ENCODE results near the gene JAKMIP2. TPM values are rescaled to one million over a fixed set of nuclear protein-coding genes. Genes with fewer than 3 reads are reported as not detected.

Gene JAKMIP2
- polyA plus RNA-seq, 1 donor from 2014 or later = 46.3 TPM

GRCh38 chr5:147686421-147686820 lies 96.1 kb downstream of the JAKMIP2 start:
- no peaks in the 10 kb centered on the region for H4K20me1 ChIP-seq (ENCODE audit: insufficient read depth)
- no peaks in the 10 kb centered on the region for H3K36me3 ChIP-seq (ENCODE audit: insufficient read depth, low read length)
- H2AFZ ChIP-seq (ENCODE audit: low read depth, low read length) = no peak overlapping the region
- no peak overlapping the region for H3K4me2 ChIP-seq (ENCODE audit: low read length)
- TF ChIP-seq SMC3 (conservative IDR thresholded peaks at IDR 0.05; ENCODE audit: poor library complexity) (no peak), POLR2AphosphoS5 (IDR thresholded peaks at IDR 0.05) (no peak), RAD21 (conservative IDR thresholded peaks at IDR 0.05) (no peak), EP300 (conservative IDR thresholded peaks at IDR 0.05; ENCODE audit: poor library complexity, severe bottlenecking) (no peak)
- H3K4me3 ChIP-seq (ENCODE audit: low read length) = no peak overlapping the region
- H3F3A ChIP-seq (ENCODE audit: insufficient read depth, low read length, poor library complexity, severe bottlenecking) = peaks cover 4% of the 10 kb centered on the region
- no peak overlapping the region for H3K27ac ChIP-seq (ENCODE audit: low read length)
- no peaks in the 10 kb centered on the region for H3K27me3 ChIP-seq (ENCODE audit: insufficient read depth, low read depth, low read length)
- no peak overlapping the region for H3K9ac ChIP-seq (ENCODE audit: low read length)
- no peaks in the 10 kb centered on the region for H3K9me3 ChIP-seq (ENCODE audit: low read length)
- H3K79me2 ChIP-seq (replicated peaks; ENCODE audit: insufficient read depth, low read length) = peaks cover 18% of the 10 kb centered on the region
- H3K9me2 ChIP-seq (ENCODE audit: insufficient read depth, low read length) = no peaks in the 10 kb centered on the region

- Histone ChIP-seq H3K27me3 (ENCODE audit: insufficient read depth, low read depth, low read length) (no peaks in the 10 kb centered on the region), H3K27ac (ENCODE audit: low read length) (no peak overlapping the region), H3K4me3 (ENCODE audit: low read length) (no peak overlapping the region), H3K9me3 (ENCODE audit: low read length) (no peaks in the 10 kb centered on the region), H3K79me2 (replicated peaks; ENCODE audit: insufficient read depth, low read length) (peaks cover 18% of the 10 kb centered on the region), H4K20me1 (ENCODE audit: insufficient read depth) (no peaks in the 10 kb centered on the region), H2AFZ (ENCODE audit: low read depth, low read length) (no peak overlapping the region), H3K4me2 (ENCODE audit: low read length) (no peak overlapping the region), H3K36me3 (ENCODE audit: insufficient read depth, low read length) (no peaks in the 10 kb centered on the region), H3K9ac (ENCODE audit: low read length) (no peak overlapping the region), H3K9me2 (ENCODE audit: insufficient read depth, low read length) (no peaks in the 10 kb centered on the region), H3F3A (ENCODE audit: insufficient read depth, low read length, poor library complexity, severe bottlenecking) (peaks cover 4% of the 10 kb centered on the region)
- TF ChIP-seq POLR2AphosphoS5 (IDR thresholded peaks at IDR 0.05) (no peak), TAF1 (IDR thresholded peaks at IDR 0.05; ENCODE audit: low read depth) (no peak), SMC3 (conservative IDR thresholded peaks at IDR 0.05; ENCODE audit: poor library complexity) (no peak)
These were observed 96.5 kb downstream of the JAKMIP2 start for GRCh38 chr5:147685993-147686392.

- Histone ChIP-seq H3K9ac (ENCODE audit: low read length) (no peak overlapping the region), H3K27ac (ENCODE audit: low read length) (no peak overlapping the region), H3K4me3 (ENCODE audit: low read length) (no peak overlapping the region), H3K9me3 (ENCODE audit: low read length) (no peaks in the 10 kb centered on the region), H3K4me2 (ENCODE audit: low read length) (no peak overlapping the region), H3K36me3 (ENCODE audit: insufficient read depth, low read length) (peaks cover 11% of the 10 kb centered on the region), H2AFZ (ENCODE audit: low read depth, low read length) (no peak overlapping the region), H3F3A (ENCODE audit: insufficient read depth, low read length, poor library complexity, severe bottlenecking) (no peaks in the 10 kb centered on the region), H3K27me3 (ENCODE audit: insufficient read depth, low read depth, low read length) (no peaks in the 10 kb centered on the region), H3K9me2 (ENCODE audit: insufficient read depth, low read length) (no peaks in the 10 kb centered on the region), H3K79me2 (replicated peaks; ENCODE audit: insufficient read depth, low read length) (peaks cover 6% of the 10 kb centered on the region), H4K20me1 (ENCODE audit: insufficient read depth) (no peaks in the 10 kb centered on the region)
- TF ChIP-seq CTCF (IDR thresholded peaks at IDR 0.05; ENCODE audit: poor library complexity, severe bottlenecking) = no peak
- TF ChIP-seq TAF1 (IDR thresholded peaks at IDR 0.05; ENCODE audit: low read depth) = no peak
- TF ChIP-seq SMC3 (conservative IDR thresholded peaks at IDR 0.05; ENCODE audit: poor library complexity) = no peak
- no peak for TF ChIP-seq RAD21 (conservative IDR thresholded peaks at IDR 0.05)
- TF ChIP-seq MXI1 (conservative IDR thresholded peaks at IDR 0.05; ENCODE audit: poor library complexity, severe bottlenecking) = no peak
- no peak for TF ChIP-seq EP300 (conservative IDR thresholded peaks at IDR 0.05; ENCODE audit: poor library complexity, severe bottlenecking)
- TF ChIP-seq REST (IDR thresholded peaks at IDR 0.05; ENCODE audit: borderline replicate concordance) = no peak
- no peak for TF ChIP-seq POLR2AphosphoS5 (IDR thresholded peaks at IDR 0.05)
- no peak for TF ChIP-seq EZH2 (IDR thresholded peaks at IDR 0.05; ENCODE audit: borderline replicate concordance, insufficient read depth, low read length, poor library complexity, severe bottlenecking)
These were observed 107.4 kb downstream of the JAKMIP2 start for GRCh38 chr5:147675168-147675567.
